Right ventricle myocardium superior (tissue), 1 donor: ENCODE data around the gene TMEM201. TPM values are rescaled to one million over a fixed set of nuclear protein-coding genes. Genes with fewer than 3 reads are reported as not detected.

Experiments
- ATAC-seq: fragments of 200-7000 bp; cut with Tn5 transposase; one replicate; pipeline ENCODE4 v1.9.1; 2020; ENCODE audit warnings: mild to moderate bottlenecking; ENCODE audit not compliant: poor library complexity
- DNase-seq: peaks from one replicate; pipeline ENCODE4 v3.0.0-alpha.2; 2020
- intact Hi-C: fragments of 100-400 bp; cut with DNase I; formaldehyde crosslinking; loops from one replicate; pipeline ENCODE4 v1.11.2; 2022
- total RNA-seq: library from RNA; stranded (reverse); fragmentation: NEBNext Ultra II Directional; extraction: Animal tissue kit (Norgen Biotek cat#: 25700); gene quantifications from one replicate; pipeline ENCODE4 v1.2.1, GENCODE V29; 2021
- donor health status: DM: no; HTN: yes; CAD: no; lungs with severe emphysema.

The TMEM201 gene
- total RNA-seq, 1 donor from 2014 or later, result 17.2 TPM

DNA sequence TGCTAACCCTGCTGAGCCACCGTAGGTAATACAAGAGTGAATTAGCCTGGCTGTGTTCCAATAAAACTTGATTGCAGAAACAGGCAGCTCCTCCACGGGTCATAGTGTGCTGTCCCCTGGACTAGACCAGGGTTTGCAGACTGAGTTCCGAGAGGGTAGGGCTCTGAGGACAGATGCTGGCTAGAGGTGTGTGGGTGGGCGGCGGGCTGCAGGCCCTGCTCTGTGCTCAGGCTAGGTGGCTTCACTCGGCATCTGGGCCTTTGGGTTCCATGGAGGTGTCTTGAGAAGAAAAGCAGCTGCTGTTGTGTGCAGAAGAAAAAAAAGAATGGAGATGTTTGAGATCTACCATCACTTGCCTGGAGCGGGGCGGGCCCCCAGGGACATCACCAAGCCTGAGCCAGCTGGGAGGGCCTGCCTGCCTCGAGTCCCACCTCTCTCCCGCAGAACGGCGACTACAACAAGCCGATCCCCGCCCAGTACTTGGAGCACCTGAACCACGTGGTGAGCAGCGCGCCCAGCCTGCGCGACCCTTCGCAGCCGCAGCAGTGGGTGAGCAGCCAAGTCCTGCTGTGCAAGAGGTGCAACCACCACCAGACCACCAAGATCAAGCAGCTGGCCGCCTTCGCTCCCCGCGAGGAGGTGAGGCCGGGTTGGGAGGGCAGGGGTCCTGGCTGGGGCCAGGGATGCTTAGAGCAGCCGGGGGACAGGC lies 7.9 kb downstream of the TMEM201 start:
- ATAC-seq (peak; percentile 42), DNase-seq (no peak)
- intact Hi-C loops, result no loop called here

DNA sequence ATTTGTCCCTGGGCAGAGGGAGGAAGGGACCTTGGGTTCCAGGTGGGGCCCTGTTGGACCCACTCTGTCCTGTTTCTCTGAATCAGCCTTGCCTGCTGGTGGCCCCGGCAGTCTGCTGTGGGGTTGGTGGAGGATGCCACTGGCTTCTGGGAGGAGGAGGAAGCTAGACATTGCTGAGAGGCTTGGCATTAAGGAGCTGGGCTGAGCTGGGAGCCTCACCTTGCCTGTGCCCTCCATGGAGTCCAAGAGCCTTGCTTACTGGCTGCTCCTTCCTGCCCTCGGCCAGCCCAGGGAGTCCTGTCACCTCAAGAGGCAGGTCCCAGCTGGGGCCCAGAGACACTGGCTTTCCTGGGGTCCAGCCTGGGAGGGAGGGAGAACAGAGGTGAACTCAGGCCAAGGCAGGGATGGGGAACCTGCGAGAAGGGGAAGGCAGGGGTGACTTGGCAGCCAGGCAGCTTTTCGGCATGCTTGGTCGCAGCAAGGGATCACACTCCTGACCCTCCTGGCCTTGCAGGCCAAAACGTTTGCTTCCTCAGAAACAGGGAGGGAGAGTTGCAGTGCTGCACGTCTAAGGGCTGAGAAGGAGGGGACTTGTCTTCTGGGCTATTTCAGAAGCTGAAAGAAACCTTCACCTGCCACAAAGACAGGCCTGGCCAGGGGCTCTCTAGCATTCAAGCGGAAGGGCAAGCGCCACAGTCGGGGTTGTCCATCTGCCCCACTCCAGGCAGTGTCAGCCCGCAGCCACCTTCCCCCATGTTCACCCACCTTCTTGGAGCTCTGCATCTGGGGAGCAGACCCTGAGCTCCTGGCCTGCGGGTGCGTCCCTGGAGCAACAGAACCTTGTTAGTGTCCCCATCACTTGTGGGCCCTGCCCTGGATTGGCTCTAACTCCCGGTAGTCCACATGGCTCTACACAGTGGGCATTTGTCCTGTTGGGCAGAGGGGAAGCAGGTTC lies 8.9 kb downstream of the TMEM201 start:
- no peak for ATAC-seq
- intact Hi-C loops, result no loop called here
- no peak for DNase-seq

DNA sequence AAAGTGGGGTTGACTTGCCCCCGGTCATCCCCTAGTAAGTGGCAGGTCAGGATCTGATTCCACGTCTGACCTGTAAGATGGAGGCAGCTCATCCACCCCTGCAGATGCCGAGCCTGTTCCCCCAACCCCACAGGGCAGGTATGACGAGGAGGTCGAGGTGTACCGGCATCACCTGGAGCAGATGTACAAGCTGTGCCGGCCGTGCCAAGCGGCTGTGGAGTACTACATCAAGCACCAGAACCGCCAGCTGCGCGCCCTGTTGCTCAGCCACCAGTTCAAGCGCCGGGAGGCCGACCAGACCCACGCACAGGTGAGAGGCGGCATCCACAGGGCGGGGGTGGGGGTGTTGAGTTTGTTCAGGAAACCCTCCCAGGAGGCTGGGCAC lies 9.6 kb downstream of the TMEM201 start:
- intact Hi-C loops, result no loop called here
- no peak for DNase-seq
- no peak for ATAC-seq

DNA sequence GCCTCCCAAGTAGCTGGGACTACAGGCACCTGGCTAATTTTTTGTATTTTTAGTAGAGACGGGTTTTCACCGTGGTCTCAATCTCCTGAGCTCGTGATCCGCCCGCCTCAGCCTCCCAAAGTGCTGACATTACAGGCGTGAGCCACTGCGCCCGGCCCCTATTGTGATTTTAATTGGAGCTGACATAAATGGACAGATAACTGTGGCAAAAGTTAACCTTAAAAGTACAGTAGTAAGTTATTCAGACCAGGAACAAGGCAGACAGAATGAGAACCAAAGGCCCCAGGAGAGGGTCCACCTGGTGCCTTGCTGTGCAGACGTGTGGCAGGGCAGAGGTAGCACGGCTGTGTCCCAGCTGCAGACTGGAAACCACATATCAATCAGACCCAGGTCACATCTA lies 11.0 kb downstream of the TMEM201 start:
- DNase-seq, result no peak
- intact Hi-C loops, result no loop called here

DNA sequence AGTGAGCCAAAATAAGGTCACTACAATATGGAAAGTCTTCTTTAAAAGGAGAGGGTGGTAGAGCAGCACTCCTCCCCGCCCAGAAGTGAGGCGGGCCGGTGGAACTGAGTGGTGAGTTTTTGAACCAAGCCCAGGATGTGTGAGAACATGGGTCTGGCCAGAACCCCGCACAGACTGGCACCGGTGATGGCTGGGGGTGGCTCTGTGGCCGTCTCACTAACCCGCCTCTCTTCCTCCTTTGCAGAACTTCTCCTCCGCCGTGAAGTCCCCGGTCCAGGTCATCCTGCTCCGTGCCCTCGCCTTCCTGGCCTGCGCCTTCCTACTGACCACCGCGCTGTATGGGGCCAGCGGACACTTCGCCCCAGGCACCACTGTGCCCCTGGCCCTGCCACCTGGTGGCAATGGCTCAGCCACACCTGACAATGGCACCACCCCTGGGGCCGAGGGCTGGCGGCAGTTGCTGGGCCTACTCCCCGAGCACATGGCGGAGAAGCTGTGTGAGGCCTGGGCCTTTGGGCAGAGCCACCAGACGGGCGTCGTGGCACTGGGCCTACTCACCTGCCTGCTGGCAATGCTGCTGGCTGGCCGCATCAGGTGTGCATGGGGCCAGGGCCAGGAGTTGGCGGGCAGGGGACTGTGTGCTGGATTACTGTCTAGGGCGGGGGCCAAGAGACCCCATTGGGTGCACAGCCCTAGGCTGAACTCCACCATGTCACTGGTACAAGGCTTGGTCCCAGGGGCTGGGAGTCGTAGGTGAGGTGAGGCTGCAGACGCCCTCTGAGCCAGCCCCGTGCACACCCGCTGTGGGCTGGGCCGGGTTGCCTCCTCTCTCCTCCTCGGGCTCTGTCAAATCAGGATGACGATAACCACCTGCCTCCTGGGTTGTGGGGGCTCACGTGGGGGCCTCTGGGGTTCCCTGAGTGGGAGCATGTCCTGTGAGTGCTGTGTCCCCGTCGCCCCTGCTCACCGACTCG lies 12.4 kb downstream of the TMEM201 start:
- no peak for ATAC-seq
- no peak for DNase-seq
- intact Hi-C loops, result no loop called here

More for the DNA sequence above, 11.0 kb downstream of the TMEM201 start:
- no peak for ATAC-seq

DNA sequence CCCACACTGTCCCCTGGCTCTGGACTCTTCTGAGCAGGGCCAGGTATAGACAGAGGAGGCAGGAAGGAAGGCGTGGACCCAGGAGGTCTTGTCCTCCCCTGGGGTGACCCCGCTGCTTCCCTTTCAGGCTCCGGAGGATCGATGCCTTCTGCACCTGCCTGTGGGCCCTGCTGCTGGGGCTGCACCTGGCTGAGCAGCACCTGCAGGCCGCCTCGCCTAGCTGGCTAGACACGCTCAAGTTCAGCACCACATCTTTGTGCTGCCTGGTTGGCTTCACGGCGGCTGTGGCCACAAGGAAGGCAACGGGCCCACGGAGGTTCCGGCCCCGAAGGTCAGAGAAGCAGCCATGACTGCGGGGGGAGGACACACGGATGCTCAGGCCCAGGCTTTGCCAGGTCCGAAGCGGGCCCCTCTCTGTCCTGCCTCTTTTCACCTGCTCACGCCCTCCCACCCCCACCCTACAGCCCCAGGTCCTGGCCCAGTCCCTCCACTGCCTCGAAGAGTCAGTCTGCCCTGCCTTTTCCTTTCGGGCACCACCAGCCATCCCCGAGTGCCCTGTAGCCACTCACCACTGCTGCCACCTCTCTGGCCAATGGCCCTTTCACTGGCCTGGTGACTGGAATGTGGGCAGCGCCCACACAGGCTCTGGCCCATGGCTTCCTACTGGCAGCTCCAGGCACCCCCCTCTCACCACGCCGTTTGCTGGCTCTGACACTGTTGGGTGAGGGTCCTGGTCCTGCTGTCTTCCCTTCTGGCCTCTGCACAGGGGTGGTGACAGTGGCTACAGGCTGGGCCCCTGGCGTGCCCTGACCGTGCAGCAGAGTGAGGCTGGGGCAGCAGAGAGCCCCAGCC lies 13.5 kb downstream of the TMEM201 start:
- DNase-seq (no peak), ATAC-seq (no peak)
- intact Hi-C loops, result no loop called here

DNA sequence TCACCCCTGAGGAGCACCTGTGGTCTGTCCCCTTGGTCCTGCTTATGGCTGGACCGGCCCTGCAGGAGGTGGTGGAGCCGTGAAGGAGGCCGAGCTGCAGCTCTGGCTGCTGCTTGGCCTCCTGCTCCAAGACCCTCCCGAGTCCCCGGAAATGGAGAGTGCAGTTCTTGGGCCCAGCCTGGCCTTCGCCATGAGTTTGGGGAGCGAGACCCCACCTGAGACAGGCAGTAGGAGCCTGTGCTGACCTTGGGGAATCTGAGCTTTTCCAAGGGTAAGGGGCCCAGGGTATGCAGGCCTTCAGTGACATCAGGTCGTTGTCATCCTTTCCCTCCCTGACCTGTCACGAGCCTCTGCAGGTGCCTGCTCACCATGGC lies 14.1 kb downstream of the TMEM201 start:
- DNase-seq (no peak), ATAC-seq (no peak)
- intact Hi-C loops, result no loop called here

DNA sequence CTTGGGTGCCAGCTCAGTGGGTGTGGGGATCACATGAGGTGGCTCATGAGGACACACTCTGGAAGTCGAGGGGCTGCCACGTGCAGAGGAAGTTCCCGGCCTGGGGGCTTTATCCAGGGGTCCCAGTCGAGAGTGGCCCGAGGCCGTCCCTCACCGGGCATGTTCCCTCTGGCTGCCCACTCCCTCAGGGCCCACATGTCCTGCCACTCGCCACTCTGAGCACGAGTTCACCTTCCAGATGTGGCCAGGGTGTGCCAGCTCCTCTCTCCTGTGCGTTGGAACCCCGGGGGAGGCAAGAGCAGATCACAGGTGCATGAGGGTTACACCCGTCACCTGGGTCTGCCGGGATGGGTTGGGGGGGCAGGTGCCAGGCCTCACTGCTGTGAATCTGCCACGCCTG lies 14.6 kb downstream of the TMEM201 start:
- DNase-seq (no peak), ATAC-seq (no peak)
- intact Hi-C loops, result no loop called here

DNA sequence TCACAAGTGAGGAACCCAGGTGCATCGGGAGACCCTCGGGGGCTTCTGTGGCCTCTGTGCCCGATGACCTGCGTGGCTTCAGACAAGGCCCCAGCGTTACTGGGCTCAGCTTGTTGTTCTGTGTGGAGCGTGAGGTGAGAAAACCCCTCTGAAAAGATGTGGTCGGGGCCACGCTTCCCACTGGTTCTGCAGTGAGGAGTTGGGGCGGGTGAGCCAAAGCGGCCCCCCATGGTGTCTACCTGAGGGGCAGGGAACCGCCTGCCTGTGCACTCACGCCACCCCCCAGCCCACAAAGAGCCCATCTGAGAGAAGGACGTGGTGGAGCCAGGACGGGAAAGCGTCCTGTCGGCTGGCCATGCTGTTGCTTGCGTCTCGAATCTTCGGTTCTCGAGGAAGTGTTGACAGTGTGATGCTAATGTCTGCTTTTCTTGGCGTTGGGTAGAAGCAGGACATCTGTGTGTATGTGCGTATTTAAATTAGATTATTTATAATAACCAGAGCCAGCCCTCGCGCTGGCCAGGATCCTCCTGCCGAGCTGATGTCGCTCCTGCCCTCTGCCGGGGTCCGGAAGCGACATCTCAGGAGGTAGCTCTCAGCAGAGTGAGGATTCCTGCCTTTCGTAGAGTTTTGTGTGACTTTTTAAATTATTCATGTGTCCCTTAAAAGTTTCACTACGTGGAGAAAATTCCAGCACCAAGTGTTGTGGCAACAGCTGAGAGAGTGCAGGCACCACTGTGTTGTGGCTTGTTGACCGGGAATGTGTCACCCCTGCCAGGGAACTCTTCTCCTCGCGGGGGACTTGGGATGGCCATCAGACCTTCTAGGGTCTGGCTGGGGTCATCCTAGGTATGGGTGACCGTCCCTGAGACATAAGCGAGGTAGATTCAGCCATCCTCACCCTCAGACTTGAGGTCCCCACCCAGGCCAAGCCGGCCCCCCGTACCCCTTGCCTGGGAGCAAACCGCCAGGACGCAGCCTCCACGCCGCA lies 15.3 kb downstream of the TMEM201 start:
- ATAC-seq (peak; percentile 21), DNase-seq (no peak)
- intact Hi-C loops, result no loop called here

DNA sequence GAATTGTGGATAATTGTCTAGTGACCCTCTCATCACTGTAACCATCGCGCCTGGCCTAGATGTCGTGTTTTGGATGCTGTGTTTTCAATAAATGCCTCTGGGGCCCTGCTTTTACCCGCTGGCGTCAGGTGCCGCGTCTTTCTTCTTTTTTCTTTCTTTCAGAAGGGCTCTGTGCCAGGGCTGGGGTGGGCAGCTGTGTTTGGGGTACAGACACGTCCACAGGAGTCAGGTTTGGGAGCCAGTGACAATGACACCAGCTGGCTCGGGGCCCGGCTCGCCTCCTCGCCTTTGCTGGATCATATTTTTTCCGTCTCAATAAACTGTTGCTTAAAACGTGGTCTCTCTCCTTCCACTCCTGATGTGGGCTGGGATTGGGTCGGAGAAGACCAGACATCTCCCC lies 16.1 kb downstream of the TMEM201 start:
- ATAC-seq (no peak), DNase-seq (no peak)
- intact Hi-C loops, result no loop called here

DNA sequence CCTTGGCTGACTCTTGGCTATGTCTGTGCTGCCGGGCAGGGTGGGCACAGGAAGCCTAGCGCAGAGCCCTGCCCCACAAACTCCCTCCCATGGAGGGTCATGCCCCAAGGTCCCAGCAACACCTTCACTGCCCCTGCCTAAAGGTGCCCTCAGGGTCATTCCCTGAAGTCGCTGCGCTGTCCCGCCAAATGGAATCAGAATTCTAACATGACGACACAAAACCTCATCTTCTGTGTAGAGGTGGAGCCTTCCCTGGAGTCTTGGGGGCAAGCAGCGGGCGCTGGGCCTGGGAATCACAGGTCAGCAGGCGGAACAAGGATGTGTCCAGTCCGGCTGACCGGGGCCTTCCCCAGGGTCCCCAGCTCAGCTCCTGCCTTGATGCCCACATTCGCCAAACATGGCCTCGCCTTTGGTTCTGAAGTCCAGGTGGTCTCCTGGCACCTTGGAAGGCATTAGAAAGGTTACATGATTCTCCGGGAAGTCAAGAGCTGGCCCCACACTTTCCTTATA lies 17.3 kb downstream of the TMEM201 start:
- DNase-seq (no peak), ATAC-seq (no peak)
- intact Hi-C loops, result no loop called here

DNA sequence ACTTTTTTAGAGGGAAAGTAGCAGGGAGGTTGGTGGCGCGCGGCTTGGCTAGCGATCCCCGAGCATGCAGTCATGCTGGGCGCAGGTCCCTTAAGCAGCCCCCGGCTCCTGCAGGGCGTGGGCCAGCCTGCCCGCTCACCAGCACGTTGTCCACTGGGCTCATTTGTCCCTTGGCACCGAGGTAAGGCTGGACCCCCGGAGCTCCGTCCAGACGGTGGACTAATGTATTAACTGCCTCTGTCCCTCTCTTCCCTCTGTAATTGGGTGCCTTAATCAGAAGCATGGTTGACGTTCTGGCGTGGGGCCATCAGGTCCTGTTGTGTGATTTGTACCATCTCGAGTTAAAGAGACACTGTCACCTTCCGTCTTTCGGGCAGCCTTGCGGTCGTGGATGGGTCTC lies 17.7 kb downstream of the TMEM201 start:
- no peak for DNase-seq
- no peak for ATAC-seq
- intact Hi-C loops, result no loop called here

DNA sequence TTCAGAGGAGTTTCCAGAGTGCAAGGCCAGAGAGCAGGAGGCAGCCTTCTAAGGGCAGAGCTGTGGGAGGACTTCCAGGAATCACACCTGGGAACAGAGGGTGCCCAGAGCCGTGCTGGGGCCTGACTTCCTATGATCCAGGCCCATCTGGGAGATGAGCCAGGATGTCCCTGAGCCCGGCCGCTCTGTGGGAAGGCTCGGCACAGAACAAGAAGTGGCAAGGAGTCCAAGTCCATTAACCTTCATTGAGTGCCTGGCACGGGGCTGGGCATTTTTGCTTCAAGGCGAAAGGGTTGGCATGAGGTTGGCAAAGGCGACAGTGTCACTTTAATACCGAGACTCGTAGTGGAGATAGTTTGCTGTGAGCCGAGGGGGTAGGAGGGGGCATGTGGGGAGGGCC lies 18.2 kb downstream of the TMEM201 start:
- peak; percentile 69 for DNase-seq
- intact Hi-C loops, result no loop called here
- ATAC-seq, result peak; percentile 70

DNA sequence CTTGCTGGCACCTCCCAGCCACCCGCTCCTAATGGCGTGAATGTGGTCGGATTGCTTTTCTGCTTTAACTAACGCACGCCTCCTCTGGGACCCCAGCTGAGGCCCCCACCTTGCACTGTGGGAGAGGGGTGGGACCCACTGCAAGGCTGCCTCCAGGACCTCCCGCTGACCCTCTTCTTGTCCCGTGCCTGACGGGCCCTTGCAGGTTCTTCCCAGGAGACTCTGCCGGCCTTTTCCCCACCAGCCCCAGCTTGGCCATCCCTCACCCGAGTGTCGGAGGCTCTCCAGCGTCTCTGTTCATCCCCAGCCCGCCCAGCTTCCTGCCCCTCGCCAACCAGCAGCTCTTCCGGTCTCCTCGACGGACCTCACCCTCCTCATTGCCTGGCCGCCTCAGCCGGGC lies 18.6 kb downstream of the TMEM201 start:
- ATAC-seq, result no peak
- DNase-seq, result no peak
- intact Hi-C loops, result no loop called here

DNA sequence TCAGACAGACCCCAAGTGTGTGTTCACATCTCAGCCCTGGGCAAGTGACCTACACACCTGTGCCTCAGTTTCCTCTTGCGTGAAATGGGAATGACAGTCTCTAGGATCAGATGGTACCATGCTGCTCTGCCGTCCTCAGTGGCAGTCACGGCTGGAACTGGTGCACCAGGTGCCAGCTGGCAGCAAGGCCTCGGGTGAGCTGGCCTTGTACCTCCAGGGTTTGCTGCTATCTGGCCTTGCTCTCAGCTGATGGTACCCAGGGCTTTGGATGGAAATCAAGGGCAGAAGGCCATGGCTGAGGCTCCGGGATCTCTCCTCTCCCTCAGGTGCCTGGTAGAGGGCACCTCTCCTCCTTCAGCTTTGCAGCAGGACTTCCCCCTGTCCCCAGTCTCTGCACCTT lies 21.3 kb downstream of the TMEM201 start:
- DNase-seq, result peak; percentile 71
- intact Hi-C loops, result no loop called here
- peak; percentile 55 for ATAC-seq

DNA sequence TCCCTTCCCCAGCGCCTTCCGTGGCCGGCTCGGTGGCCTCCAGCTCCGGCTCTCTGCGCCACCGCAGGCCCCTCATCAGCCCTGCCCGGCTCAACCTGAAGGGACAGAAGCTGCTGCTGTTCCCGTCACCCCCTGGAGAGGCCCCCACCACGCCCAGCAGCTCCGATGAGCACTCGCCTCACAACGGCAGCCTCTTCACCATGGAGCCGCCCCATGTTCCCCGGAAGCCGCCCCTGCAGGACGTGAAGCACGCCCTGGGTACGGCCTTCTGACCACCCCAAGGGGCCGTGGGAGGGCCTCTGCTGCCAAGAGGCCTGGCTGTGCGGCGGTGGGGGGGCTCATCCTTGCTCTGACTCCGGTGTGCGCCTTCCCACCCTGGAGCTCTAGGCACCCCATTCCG lies 21.8 kb downstream of the TMEM201 start:
- ATAC-seq (no peak), DNase-seq (no peak)
- intact Hi-C loops, result no loop called here

DNA sequence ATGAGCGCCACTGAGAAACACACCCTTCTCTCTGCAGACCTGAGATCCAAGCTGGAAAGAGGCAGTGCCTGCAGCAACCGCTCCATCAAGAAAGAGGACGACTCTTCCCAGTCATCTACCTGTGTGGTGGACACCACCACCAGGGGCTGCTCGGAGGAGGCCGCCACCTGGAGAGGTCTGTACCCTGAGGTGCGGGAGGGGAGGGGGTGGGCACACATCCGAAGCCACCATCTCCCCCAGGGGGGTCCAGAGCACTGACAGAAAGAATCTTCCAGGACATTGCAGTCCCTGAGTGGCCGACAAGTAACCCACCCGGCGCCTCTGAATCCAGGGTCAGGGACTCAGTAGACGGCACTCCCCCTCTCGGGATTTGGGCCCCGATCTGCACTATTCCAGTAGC lies 23.0 kb downstream of the TMEM201 start:
- ATAC-seq (no peak), DNase-seq (no peak)
- intact Hi-C loops, result no loop called here
